GM12874 (cell line): ENCODE data around the gene ATG7.

Experiments
- CTCF ChIP-seq: IDR thresholded peaks from 2 replicates; pipeline ENCODE4 v1.5.1; 2011; ENCODE audit warnings: low read depth, mild to moderate bottlenecking, control low read depth, low read length, moderate library complexity; ENCODE audit not compliant: insufficient read depth

ATG7 gene

DNA sequence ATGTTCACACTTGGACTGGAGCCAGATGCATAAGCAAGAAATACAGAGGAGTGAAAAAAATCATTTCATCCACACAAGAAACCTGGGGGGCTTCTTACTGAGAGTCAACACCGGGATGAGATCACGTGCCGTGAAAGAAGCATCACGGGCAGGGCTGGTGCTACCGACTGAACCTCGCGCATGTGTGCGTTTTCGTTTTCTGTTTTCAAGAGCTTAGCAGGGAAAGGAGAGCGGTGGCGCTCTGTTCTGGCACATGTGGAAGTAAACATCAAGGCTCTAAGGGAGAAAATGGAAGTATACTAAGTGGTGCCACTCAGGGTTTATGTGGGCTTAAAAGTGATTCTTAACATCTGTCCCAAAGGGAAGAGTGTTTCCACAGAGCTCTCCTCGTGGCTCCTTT lies 315.6 kb downstream of the ATG7 start:
- TF ChIP-seq CTCF: no peak

GRCh38 chr3:11588338-11588737 lies 316.1 kb downstream of the ATG7 start:
- TF ChIP-seq CTCF: no peak

- no peak for TF ChIP-seq CTCF
Measured at GRCh38 chr3:11588755-11589154, 316.6 kb downstream of the ATG7 start.

DNA sequence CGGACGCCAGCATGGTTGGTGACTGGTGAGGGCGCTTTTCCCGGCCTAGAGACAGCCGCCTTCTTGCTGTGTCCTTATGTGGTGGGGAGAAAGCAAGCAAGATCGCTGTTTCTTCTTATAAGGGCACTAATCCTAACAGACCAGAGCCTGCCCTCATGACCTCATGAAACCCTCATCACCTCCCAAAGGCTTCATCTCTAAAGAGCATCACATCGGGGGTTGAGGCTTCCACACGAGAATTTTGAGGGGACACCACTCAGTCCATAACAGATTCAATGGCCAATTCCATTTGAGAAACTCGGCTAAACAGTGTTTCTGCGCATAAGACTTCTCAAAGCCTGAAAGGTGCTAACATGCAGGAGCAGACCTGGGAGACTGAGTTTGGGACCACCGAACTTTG lies 317.5 kb downstream of the ATG7 start:
- TF ChIP-seq CTCF: no peak

- no peak for TF ChIP-seq CTCF
Measured at GRCh38 chr3:11591002-11591355, 318.8 kb downstream of the ATG7 start.

DNA sequence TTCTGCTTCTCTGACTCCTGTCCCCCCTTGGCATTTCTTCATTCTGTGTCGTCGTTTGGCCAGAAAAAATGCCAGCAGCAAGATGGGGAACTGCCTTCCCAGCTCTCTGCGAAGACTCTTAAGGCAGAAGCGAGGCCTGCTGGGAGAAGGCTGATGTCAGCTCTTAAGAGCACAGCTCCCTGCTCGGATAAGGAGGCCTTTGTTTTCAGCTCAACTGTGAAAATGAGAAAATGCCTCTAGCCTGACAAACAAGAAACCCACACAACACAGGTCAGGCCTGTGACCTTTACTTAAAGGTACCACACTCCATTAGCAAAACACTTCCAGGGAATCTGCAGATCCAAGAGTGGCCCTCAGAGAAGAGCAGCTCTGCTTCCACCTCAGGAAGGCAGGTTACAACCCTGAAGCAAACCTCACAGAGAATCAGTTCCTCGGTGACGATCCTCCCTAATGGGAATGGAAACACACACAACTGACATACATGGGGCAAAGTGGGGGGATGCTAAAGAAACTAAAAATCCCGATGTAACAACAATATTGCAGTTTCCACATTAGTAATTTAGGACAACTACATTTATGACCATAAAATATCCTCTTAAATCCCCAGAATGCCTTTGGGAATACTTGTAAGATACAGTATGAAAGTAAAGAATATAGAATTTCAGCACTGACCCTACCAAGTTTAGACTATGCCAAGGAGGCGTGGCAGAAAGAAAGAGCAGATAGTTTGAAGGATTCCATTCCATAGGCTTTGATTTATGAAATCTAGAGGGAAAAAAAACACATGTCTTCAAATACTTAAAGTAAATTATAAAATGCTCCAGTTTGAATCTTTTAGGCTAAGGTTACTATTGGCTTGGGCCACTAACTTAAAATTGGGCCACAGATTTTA lies 319.4 kb downstream of the ATG7 start:
- TF ChIP-seq CTCF: no peak

- no peak for TF ChIP-seq CTCF
Measured at GRCh38 chr3:11592445-11593298, 320.5 kb downstream of the ATG7 start.
